ENCODE results near the gene ZNF516.

ZNF516 gene

DNA sequence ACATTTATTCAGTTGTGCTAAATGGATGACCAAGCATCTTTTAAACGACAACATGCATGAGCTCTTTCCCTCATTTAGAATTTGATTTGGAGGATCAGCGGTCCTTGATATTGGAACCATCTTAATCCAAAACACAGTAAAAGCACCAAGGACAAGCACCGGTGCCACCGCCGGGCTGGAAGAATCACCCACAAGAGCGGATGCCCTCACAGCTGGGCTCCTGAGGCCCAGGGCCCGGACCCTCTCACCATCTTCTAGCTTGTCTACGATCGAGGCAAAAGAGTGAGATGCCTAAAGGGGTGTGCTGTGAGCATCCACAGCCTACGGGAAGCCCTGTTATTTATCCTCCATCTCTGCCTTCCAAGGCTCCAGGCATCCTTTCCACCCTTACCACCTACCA lies 129.5 kb downstream of the ZNF516 start (continued):
- TF ChIP-seq ZSCAN23 (tag by site-specific recombination; IDR thresholded peaks at IDR 0.05) (no peak), ZNF423 (tag by site-specific recombination; IDR thresholded peaks at IDR 0.05) (no peak), SCRT2 (tag by site-specific recombination; IDR thresholded peaks at IDR 0.05) (no peak), KLF10 (tag by site-specific recombination; IDR thresholded peaks at IDR 0.05) (no peak), ZNF514 (tag by site-specific recombination; IDR thresholded peaks at IDR 0.05) (no peak), ZNF2 (tag by site-specific recombination; IDR thresholded peaks at IDR 0.05) (no peak)
- TF ChIP-seq, protein P1, sequence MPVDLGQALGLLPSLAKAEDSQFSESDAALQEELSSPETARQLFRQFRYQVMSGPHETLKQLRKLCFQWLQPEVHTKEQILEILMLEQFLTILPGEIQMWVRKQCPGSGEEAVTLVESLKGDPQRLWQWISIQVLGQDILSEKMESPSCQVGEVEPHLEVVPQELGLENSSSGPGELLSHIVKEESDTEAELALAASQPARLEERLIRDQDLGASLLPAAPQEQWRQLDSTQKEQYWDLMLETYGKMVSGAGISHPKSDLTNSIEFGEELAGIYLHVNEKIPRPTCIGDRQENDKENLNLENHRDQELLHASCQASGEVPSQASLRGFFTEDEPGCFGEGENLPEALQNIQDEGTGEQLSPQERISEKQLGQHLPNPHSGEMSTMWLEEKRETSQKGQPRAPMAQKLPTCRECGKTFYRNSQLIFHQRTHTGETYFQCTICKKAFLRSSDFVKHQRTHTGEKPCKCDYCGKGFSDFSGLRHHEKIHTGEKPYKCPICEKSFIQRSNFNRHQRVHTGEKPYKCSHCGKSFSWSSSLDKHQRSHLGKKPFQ (tag by site-specific recombination; IDR thresholded peaks at IDR 0.05) = no peak
- TF ChIP-seq, protein P2, sequence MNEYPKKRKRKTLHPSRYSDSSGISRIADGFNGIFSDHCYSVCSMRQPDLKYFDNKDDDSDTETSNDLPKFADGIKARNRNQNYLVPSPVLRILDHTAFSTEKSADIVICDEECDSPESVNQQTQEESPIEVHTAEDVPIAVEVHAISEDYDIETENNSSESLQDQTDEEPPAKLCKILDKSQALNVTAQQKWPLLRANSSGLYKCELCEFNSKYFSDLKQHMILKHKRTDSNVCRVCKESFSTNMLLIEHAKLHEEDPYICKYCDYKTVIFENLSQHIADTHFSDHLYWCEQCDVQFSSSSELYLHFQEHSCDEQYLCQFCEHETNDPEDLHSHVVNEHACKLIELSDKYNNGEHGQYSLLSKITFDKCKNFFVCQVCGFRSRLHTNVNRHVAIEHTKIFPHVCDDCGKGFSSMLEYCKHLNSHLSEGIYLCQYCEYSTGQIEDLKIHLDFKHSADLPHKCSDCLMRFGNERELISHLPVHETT (tag by site-specific recombination; IDR thresholded peaks at IDR 0.05) = no peak

DNA sequence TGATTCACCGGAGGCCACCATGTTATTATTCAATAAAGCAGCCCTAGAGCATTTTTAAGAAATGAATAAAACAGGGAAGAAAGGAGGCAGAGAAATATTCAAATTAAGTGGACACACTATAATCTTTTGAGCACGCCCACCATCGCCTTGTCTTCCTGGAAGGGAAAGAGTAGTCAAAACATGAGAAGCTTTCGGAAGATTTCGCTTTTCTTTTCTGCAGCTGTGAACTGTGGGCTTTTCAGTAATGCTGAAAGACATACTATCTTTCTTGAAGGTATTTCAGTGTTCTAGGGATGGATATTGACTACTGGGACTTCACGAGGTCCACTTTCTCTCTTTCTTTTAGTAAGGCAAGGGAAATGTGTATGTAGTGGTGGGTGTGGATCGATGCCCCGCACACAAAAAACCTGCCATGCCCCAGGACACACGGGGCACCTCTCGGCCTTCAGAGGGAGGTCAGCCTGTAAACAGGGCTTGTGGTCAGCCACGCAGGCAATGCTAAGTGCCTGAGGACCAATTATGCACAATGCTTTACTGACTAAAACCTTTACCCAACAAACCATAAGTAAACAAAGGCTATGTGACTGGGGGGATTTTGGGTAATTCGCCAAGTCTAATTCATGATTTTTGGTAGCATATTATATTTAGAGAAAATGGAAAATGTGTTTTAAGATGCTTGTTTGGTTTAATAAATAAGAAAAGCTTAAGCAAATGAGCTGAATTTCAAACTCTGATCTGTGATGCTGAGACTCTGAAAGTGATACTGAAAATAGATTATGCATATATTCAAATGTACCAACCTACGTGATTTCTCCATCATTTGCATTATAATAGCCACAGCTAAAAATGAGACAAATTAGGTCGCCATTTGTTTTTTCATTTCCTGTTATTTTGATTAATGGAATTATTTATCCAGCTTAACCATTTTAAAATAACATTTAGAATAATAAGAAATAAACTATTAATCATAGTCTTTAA lies 130.5 kb downstream of the ZNF516 start:
- POLR2A ChIA-PET = no interaction called here
- Histone ChIP-seq H3K4me1 (ENCODE audit: control insufficient read depth, insufficient read depth, low read length) (0 out of 2 replicates have a peak, but pooled peaks cover 3% of the 10 kb centered on the region), H3K9me3 (ENCODE audit: control insufficient read depth, insufficient read depth, low read depth, low read length) (no peaks in the 10 kb centered on the region), H3K27ac (ENCODE audit: extremely low read depth, low read depth, low read length) (no peak overlapping the region), H3K36me3 (ENCODE audit: control insufficient read depth in 2 of 2, insufficient read depth in 1 of 2, low read length in 2 of 2) (peaks cover 0 to 33% of the 10 kb centered on the region in 2 experiments; a peak in 2 of 3 replicates), H3K4me3 (ENCODE audit: low read depth, low read length) (no peak overlapping the region)
- CTCF ChIA-PET = interaction anchor here (0.8 kb wide), 1 partner anchor 9 kb away, joined by 3 read pairs; no protein-coding TSS in a partner anchor
- TF ChIP-seq GFI1B (tag by site-specific recombination; IDR thresholded peaks at IDR 0.05) = no peak
- no peak for TF ChIP-seq OSR2 (tag by site-specific recombination; IDR thresholded peaks at IDR 0.05)

DNA sequence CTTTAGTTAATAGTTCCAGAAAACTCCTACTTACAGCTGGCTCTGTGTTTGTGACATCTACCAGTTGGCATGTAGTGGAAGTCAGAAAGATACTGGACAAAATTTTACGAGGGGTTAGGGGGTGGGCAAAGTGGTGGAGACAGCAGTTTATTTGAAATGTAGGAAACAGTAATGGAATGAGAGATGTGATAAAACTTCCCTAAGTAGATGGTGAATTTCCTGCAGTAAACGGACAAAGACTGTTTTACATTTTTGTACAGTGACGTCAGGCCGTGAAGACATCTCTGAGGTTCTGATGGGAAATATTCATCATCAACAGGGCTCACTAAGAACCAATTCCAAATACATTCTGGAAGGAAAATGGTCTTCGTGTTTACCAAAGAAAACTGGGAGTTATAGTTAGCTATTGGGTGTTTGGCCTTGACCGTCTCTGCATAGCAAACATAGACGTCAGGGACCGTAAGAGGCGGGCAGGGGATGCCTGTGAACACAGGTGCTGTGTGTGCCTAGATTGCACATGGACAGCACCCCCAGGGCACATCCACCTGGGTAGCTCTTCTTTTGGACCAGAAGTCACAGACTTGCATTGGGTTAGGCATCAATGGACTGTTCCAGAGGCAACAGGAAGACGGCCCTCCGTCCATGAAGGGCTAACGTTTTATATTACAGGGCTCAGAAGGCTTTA lies 131.5 kb downstream of the ZNF516 start:
- Histone ChIP-seq H3K9me3 (ENCODE audit: control insufficient read depth, insufficient read depth, low read depth, low read length) (no peaks in the 10 kb centered on the region), H3K4me3 (ENCODE audit: low read depth, low read length) (no peak overlapping the region), H3K27ac (ENCODE audit: extremely low read depth, low read depth, low read length) (no peak overlapping the region), H3K4me1 (ENCODE audit: control insufficient read depth, insufficient read depth, low read length) (0 out of 2 replicates have a peak, but pooled peaks cover 3% of the 10 kb centered on the region), H3K36me3 (ENCODE audit: control insufficient read depth in 2 of 2, insufficient read depth in 1 of 2, low read length in 2 of 2) (peaks cover 0 to 35% of the 10 kb centered on the region in 2 experiments; a peak in 2 of 3 replicates)
- ChIA-PET POLR2A (no interaction called here), CTCF (interaction anchor here (0.7 kb wide), 1 partner anchor 317 kb away, joined by 3 read pairs; no protein-coding TSS in a partner anchor)
- TF ChIP-seq BCL11A (tag by site-specific recombination; IDR thresholded peaks at IDR 0.05; ENCODE audit: low read depth) = no peak
- TF ChIP-seq, protein P3, sequence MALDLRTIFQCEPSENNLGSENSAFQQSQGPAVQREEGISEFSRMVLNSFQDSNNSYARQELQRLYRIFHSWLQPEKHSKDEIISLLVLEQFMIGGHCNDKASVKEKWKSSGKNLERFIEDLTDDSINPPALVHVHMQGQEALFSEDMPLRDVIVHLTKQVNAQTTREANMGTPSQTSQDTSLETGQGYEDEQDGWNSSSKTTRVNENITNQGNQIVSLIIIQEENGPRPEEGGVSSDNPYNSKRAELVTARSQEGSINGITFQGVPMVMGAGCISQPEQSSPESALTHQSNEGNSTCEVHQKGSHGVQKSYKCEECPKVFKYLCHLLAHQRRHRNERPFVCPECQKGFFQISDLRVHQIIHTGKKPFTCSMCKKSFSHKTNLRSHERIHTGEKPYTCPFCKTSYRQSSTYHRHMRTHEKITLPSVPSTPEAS (tag by site-specific recombination; IDR thresholded peaks at IDR 0.05) = no peak
- TF ChIP-seq, protein P4, sequence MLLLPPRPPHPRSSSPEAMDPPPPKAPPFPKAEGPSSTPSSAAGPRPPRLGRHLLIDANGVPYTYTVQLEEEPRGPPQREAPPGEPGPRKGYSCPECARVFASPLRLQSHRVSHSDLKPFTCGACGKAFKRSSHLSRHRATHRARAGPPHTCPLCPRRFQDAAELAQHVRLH (tag by site-specific recombination; IDR thresholded peaks at IDR 0.05) = no peak
- TF ChIP-seq, protein P5, sequence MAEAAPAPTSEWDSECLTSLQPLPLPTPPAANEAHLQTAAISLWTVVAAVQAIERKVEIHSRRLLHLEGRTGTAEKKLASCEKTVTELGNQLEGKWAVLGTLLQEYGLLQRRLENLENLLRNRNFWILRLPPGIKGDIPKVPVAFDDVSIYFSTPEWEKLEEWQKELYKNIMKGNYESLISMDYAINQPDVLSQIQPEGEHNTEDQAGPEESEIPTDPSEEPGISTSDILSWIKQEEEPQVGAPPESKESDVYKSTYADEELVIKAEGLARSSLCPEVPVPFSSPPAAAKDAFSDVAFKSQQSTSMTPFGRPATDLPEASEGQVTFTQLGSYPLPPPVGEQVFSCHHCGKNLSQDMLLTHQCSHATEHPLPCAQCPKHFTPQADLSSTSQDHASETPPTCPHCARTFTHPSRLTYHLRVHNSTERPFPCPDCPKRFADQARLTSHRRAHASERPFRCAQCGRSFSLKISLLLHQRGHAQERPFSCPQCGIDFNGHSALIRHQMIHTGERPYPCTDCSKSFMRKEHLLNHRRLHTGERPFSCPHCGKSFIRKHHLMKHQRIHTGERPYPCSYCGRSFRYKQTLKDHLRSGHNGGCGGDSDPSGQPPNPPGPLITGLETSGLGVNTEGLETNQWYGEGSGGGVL (tag by site-specific recombination; IDR thresholded peaks at IDR 0.05) = no peak
- TF ChIP-seq ZNF843 (tag by site-specific recombination; IDR thresholded peaks at IDR 0.05) = no peak
- TF ChIP-seq ZNF416 (tag by site-specific recombination; IDR thresholded peaks at IDR 0.05) = no peak
- TF ChIP-seq ZNF266 (tag by site-specific recombination; IDR thresholded peaks at IDR 0.05; ENCODE audit: low read depth) = no peak
- no peak for TF ChIP-seq ZNF169 (tag by site-specific recombination; IDR thresholded peaks at IDR 0.05)
- no peak for TF ChIP-seq ZEB2 (tag by site-specific recombination; IDR thresholded peaks at IDR 0.05)
- TF ChIP-seq MZF1 (tag by site-specific recombination; IDR thresholded peaks at IDR 0.05; ENCODE audit: borderline replicate concordance) = no peak
- TF ChIP-seq, protein P6, sequence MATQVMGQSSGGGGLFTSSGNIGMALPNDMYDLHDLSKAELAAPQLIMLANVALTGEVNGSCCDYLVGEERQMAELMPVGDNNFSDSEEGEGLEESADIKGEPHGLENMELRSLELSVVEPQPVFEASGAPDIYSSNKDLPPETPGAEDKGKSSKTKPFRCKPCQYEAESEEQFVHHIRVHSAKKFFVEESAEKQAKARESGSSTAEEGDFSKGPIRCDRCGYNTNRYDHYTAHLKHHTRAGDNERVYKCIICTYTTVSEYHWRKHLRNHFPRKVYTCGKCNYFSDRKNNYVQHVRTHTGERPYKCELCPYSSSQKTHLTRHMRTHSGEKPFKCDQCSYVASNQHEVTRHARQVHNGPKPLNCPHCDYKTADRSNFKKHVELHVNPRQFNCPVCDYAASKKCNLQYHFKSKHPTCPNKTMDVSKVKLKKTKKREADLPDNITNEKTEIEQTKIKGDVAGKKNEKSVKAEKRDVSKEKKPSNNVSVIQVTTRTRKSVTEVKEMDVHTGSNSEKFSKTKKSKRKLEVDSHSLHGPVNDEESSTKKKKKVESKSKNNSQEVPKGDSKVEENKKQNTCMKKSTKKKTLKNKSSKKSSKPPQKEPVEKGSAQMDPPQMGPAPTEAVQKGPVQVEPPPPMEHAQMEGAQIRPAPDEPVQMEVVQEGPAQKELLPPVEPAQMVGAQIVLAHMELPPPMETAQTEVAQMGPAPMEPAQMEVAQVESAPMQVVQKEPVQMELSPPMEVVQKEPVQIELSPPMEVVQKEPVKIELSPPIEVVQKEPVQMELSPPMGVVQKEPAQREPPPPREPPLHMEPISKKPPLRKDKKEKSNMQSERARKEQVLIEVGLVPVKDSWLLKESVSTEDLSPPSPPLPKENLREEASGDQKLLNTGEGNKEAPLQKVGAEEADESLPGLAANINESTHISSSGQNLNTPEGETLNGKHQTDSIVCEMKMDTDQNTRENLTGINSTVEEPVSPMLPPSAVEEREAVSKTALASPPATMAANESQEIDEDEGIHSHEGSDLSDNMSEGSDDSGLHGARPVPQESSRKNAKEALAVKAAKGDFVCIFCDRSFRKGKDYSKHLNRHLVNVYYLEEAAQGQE (tag by site-specific recombination; IDR thresholded peaks at IDR 0.05) = no peak

Measured in HEK293 (cell line).